ENCODE data around the gene KLHDC1.
"Not testable (repeated sequence)": the region's sequence is repeated elsewhere in the genome, so short reads cannot be mapped to it uniquely, and the experiment has no call there.

The KLHDC1 gene, protein sequence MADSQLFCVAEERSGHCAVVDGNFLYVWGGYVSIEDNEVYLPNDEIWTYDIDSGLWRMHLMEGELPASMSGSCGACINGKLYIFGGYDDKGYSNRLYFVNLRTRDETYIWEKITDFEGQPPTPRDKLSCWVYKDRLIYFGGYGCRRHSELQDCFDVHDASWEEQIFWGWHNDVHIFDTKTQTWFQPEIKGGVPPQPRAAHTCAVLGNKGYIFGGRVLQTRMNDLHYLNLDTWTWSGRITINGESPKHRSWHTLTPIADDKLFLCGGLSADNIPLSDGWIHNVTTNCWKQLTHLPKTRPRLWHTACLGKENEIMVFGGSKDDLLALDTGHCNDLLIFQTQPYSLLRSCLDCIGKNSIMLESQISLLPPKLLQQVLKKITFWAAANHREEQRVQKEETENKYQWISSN

DNA sequence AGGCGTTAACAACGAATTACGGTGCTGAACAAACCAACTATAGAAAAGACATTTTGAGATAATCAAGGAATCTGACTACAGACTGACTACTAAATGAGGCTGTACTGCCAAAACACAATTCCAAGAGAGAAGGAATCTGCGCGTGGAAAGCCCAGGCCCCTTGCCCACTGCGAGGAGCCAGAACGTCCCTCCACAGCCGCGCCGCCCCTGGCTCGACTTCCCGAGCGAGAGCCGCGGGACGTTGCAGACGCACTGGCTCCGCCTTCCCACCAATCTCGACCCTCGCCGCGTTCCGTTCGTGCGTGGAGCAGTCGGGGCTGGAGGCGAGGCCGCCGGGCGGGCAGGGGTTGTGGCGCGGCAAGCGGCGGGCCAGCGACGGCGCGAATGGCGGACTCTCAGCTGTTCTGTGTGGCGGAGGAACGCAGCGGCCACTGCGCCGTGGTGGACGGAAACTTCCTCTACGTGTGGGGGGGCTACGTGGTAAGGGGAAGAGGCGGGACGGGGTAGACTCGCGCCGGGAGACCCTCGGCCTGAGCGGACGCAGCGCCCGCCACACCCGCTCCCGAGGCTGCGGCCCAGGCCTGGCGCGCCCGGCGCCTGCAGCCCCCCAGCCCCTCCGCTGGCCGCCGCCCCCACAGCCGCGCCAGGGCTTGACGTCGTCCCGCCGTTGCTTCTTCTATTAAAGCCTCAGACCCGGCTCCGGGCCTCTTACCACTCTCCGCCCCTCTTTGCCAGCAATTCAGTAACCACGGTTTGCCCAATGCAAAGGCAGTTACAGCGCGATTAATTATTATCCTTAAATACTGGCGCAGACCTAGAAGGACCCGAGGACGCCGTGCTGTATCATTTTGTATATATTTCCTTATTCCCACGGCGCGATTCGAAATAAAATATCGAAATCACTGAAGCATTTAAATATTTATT is at the start of gene KLHDC1:
KLHDC1 (plus strand) TSS at position 310 of the 924 bp plus-strand sequence; CDS start at position 385, 75 bp downstream.
- peak within 1 kb of the TSS; percentile 69 for H3K4me3 ChIP-seq (replicated peaks; ENCODE audit: low read depth, low read length)
- peak; percentile 79 for DNase-seq (ENCODE audit: low read depth)
- TF ChIP-seq, protein P1, sequence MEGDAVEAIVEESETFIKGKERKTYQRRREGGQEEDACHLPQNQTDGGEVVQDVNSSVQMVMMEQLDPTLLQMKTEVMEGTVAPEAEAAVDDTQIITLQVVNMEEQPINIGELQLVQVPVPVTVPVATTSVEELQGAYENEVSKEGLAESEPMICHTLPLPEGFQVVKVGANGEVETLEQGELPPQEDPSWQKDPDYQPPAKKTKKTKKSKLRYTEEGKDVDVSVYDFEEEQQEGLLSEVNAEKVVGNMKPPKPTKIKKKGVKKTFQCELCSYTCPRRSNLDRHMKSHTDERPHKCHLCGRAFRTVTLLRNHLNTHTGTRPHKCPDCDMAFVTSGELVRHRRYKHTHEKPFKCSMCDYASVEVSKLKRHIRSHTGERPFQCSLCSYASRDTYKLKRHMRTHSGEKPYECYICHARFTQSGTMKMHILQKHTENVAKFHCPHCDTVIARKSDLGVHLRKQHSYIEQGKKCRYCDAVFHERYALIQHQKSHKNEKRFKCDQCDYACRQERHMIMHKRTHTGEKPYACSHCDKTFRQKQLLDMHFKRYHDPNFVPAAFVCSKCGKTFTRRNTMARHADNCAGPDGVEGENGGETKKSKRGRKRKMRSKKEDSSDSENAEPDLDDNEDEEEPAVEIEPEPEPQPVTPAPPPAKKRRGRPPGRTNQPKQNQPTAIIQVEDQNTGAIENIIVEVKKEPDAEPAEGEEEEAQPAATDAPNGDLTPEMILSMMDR (IDR thresholded peaks at IDR 0.05; ENCODE audit: low read length, missing control alignments): no peak

DNA sequence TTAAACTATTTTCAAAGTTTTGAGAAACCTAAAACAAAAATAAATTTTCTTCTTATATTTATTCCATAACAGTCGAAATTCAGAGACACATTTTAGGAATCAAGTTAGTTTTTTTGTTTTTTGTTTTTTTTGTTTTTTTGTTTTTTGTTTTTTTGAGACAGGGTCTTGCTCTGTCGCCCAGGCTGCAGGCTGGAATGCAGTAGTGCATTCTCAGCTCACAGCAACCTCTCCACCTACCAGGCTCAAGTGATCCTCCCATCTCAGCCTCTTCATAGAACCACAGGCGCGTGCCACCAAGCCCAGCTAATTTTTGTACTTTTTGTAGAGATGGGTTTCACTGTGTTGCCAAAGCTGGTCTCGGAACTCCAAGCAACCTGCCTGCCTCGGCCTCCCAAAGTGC is 39.4 kb upstream of the KLHDC1 start:
- TF ChIP-seq, protein P1 (IDR thresholded peaks at IDR 0.05; ENCODE audit: low read length, missing control alignments): no peak
- no peak overlapping the region for H3K4me3 ChIP-seq (replicated peaks; ENCODE audit: low read depth, low read length)
- no peak for DNase-seq (ENCODE audit: low read depth)

DNA sequence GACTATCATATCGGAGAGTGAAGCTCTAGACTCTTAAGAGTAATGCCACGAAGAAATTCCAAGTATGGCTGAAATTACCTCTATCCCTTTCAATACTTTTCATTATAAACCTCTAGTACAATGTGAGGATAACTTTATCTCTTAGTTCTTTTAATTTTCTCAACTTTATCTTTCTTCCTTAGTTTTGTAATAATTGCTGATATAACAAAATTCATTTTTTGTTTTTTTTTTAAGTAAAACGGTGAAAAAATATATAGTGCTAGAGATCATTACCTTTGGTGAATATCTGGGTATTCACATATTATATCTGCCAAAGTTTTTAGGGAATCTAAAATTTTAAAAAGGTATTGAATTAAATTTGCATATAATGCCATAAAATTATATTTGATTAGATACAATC is 38.4 kb upstream of the KLHDC1 start:
- H3K4me3 ChIP-seq (replicated peaks; ENCODE audit: low read depth, low read length): no peak overlapping the region
- TF ChIP-seq, protein P1 (IDR thresholded peaks at IDR 0.05; ENCODE audit: low read length, missing control alignments): no peak
- DNase-seq (ENCODE audit: low read depth): no peak

DNA sequence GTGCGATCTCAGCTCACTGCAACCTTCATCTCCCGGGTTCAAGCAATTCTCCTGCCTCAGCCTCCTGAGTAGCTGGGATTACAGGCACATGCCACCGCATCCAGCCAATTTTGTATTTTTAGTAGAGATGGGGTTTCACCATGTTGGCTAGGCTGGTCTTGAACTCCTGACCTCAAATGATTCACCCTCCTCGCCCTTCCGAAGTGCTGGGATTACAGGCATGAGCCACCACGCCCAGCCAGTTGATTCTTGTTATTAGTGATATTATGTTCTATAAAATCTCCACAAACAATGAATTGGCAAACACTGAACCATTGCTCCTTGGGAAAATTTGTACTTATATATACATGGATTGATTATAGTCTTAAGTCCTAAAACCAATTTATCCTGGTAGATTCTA is 35.4 kb upstream of the KLHDC1 start:
- H3K4me3 ChIP-seq (replicated peaks; ENCODE audit: low read depth, low read length); DNase-seq (ENCODE audit: low read depth): not testable (repeated sequence)

DNA sequence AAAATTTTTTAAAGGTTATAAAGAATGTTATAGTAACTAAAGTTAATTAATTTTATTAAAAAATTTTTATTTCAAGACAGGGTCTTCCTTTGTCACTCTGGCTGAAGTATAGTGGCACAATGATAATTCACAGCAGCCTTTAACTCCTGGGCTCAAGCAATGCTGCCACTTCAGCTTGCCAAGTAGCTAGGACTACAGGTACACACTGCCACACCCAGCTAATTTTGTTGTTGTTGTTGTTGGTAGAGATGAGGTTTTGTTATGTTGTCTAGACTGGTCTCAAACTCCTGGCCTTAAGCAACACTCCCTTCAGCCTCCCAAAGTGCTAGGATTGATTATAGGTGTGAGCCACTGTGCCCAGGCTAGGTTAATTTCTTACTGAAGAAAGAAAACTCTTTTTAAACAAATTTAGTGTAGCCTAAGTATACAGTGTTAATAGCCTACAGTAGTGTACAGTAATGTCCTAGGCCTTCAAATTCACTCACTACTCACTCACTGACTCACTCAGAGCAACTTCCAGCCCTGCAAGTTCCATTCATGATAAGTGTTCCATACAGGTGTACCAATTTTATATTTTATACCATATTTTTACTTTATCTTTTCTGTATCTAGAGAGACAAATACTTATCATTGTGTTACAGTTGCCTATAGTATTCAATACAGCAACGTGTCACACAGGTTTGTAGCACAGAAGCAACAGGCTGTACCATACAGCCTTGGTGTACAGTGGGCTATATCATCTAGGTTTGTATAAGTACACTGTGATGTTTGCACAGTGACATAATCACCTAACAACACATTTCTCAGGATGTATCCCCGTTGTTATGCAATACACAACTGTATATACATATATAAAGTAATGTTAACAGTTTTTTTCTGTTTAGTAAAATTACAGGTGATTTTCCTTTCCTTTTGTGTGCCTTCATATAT is 33.1 kb upstream of the KLHDC1 start:
- H3K4me3 ChIP-seq (replicated peaks; ENCODE audit: low read depth, low read length): no peak overlapping the region
- TF ChIP-seq, protein P1 (IDR thresholded peaks at IDR 0.05; ENCODE audit: low read length, missing control alignments): no peak
- no peak for DNase-seq (ENCODE audit: low read depth)

DNA sequence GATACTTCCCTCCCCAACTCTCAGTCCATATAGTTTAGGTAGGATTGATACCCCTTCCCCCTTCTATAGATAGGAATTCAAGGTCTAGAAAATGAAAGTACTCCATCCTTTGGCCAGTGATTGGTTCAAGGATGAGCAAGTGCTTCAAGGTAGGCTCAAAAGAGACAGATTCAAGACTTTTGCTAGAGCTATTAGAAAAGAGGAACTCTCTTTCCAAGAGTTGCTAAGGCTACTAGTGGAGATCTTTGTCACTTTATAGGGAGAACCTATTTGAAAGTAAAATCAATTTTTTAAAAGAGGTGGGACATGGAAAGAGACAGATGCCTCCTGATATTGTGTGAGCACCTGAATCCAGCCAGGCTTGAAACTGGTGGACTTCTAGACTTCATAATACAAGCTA is 22.4 kb upstream of the KLHDC1 start:
- no peak for DNase-seq (ENCODE audit: low read depth)

More for the DNA sequence above, 22.4 kb upstream of the KLHDC1 start:
- TF ChIP-seq, protein P1 (IDR thresholded peaks at IDR 0.05; ENCODE audit: low read length, missing control alignments): no peak
- no peak overlapping the region for H3K4me3 ChIP-seq (replicated peaks; ENCODE audit: low read depth, low read length)

All from fibroblast of pulmonary artery (primary cell).